Measurements from ENCODE around the gene IMPDH2.

IMPDH2 gene

GRCh38 chr3:48991851-48992545 lies 37.2 kb downstream of the IMPDH2 start:
- H3K4me3 ChIP-seq (ENCODE audit: low read depth, low read length) = no peak overlapping the region
- TF ChIP-seq MYC (IDR thresholded peaks at IDR 0.05; ENCODE audit: low read depth, low read length) (no peak), CTCF (IDR thresholded peaks at IDR 0.05; ENCODE audit: low read depth, low read length) (no peak), POLR2A (IDR thresholded peaks at IDR 0.05; ENCODE audit: extremely low read depth, insufficient read length) (no peak)
- no peak for DNase-seq (ENCODE audit: low read depth)

DNA sequence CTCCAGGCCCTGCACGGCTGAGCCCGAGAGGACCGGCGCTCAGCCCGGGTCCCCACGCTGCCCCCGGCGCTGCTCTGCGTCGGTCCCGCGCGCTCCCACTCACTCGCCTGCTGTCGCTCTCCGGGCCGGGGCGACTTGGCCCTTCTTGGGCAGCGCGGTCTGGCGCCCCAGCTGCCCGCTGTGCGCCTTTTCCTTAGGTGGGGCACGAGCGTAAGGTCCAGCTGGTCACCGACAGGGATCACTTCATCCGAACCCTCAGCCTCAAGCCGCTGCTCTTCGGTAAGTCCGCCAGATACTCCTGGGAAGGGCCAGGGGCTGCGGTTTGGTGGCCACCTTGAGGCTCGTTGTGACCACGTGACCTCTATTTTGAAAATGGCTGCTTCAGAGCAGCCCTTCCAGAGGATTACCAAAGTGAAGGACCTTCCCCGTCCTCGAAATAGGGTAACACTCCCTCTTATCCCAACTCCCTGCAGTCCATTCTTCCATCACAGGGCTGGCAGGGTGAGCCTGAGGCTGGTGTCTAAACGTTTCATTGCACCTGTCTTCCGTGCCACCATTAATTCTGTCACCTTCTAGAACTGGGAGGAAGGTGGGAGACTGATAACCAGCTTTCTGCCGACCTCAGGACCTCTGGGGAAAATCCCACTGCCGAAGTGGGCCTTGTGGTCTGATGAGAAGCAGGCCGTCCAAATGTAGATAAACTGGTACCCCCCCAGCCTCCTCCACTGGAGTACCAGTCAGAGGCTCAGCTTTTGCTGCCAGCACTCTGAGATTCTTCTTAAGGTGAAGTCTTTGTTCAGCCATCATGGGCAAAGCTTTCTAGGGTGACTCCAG lies 38.3 kb downstream of the IMPDH2 start:
- DNase-seq (ENCODE audit: low read depth) = no peak
- no peak for TF ChIP-seq POLR2A (IDR thresholded peaks at IDR 0.05; ENCODE audit: extremely low read depth, insufficient read length)
- TF ChIP-seq MYC (IDR thresholded peaks at IDR 0.05; ENCODE audit: low read depth, low read length) = no peak
- no peak for TF ChIP-seq CTCF (IDR thresholded peaks at IDR 0.05; ENCODE audit: low read depth, low read length)
- TF ChIP-seq, protein P1, sequence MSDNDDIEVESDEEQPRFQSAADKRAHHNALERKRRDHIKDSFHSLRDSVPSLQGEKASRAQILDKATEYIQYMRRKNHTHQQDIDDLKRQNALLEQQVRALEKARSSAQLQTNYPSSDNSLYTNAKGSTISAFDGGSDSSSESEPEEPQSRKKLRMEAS (IDR thresholded peaks at IDR 0.05; ENCODE audit: low read depth, low read length) = no peak
- H3K4me3 ChIP-seq (ENCODE audit: low read depth, low read length) = no peak overlapping the region

- peak; percentile 85 for DNase-seq (ENCODE audit: low read depth)
- H3K4me3 ChIP-seq (ENCODE audit: low read depth, low read length) = peak within 1 kb of the TSS; percentile 51
- no peak for TF ChIP-seq MYC (IDR thresholded peaks at IDR 0.05; ENCODE audit: low read depth, low read length)
- TF ChIP-seq, protein P1 (IDR thresholded peaks at IDR 0.05; ENCODE audit: low read depth, low read length) = no peak
- TF ChIP-seq POLR2A (IDR thresholded peaks at IDR 0.05; ENCODE audit: extremely low read depth, insufficient read length) = no peak
- no peak for TF ChIP-seq CTCF (IDR thresholded peaks at IDR 0.05; ENCODE audit: low read depth, low read length)
Measured at GRCh38 chr3:48989796-48990635, 39.2 kb downstream of the IMPDH2 start, which contains the start of gene P4HTM. Gene P4HTM, plus strand, starts transcription at chr3:48990241. Its CDS starts 16 bp downstream, at chr3:48990257.

DNA sequence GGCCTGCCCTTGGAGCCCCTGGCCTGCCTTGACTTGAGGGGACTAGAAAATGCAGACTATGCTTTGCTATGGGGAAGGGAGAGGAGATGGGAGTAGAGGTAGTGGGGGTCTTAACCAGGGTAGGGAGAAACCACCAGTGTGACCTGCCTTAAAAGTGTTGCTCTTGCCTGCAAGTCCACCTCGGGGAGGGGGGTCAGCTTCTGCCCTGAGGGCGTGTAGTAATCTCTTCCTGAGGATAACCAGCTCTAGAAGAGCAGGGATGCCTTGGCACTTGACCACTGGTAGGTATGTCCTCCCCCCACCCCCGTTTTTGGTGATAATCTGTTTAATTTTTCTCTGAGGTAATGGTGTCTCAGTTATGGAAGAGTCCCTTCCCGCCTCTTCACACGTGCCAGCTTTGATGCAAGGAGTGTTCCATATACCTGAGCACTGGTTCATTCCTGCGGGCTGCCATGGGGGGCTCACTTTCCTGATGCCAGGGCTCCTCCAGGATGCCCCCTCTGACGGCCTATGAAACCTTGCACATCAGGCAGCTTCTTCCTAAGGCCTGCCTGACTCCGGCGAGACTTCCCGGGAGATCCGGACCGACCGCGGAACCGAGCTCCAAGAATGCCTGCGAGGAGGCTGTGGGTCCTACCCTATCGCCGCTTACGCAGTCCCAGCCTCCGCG lies 39.9 kb downstream of the IMPDH2 start:
- TF ChIP-seq POLR2A (IDR thresholded peaks at IDR 0.05; ENCODE audit: extremely low read depth, insufficient read length) (no peak), MYC (IDR thresholded peaks at IDR 0.05; ENCODE audit: low read depth, low read length) (no peak), CTCF (IDR thresholded peaks at IDR 0.05; ENCODE audit: low read depth, low read length) (no peak)
- TF ChIP-seq, protein P1 (IDR thresholded peaks at IDR 0.05; ENCODE audit: low read depth, low read length) = no peak
- H3K4me3 ChIP-seq (ENCODE audit: low read depth, low read length) = peak overlapping the region; percentile 51
- DNase-seq (ENCODE audit: low read depth) = peak; percentile 23

DNA sequence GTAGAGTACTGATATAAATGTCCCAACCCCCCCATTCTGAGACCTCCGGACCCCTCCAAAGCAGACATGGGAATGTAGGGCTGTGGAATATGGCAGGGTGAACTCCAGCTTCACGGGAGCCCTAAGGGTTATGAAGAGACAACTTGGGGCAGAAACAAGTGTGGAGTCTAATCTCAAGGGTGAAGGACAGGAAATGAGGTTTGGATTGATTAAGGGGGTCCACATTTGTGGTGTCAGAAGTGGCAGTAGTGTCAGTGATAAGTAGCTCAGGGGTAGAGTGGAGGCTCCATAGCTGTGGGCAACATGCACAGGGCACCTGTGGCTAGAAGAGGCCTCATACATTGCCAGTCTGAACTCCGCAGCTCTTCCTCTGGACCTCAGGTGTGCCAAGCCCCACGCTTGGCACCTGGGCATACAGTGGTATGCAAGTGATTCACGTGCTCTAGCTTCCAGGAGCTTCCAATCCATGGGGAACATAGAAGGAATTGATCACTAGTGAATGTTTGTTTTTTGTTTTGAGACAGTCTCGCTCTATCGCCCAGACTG lies 43.3 kb downstream of the IMPDH2 start:
- DNase-seq (ENCODE audit: low read depth) = no peak
- no peak overlapping the region for H3K4me3 ChIP-seq (ENCODE audit: low read depth, low read length)
- TF ChIP-seq MYC (IDR thresholded peaks at IDR 0.05; ENCODE audit: low read depth, low read length) (no peak), CTCF (IDR thresholded peaks at IDR 0.05; ENCODE audit: low read depth, low read length) (no peak), POLR2A (IDR thresholded peaks at IDR 0.05; ENCODE audit: extremely low read depth, insufficient read length) (no peak)
- TF ChIP-seq, protein P1 (IDR thresholded peaks at IDR 0.05; ENCODE audit: low read depth, low read length) = no peak

All from NB4 (cell line).